Endothelial cell (in vitro differentiated cells): ENCODE data around the gene GAGE12F. TPM values are rescaled to one million over a fixed set of nuclear protein-coding genes. Genes with fewer than 3 reads are reported as not detected.

Experiments used
- DNase-seq: peaks from one replicate; pipeline ENCODE4 v3.0.0; 2021; ENCODE audit warnings: low spot score
- H3K27ac Mint-ChIP-seq: one replicate; pipeline ENCODE4 v1.8.0; 2021; ENCODE audit warnings: mixed read lengths, inconsistent platforms; ENCODE audit not compliant: unreplicated experiment
- H3K27me3 Mint-ChIP-seq: one replicate; pipeline ENCODE4 v1.8.0; 2021; ENCODE audit warnings: mild to moderate bottlenecking, moderate library complexity, mixed read lengths, inconsistent platforms; ENCODE audit not compliant: unreplicated experiment
- H3K36me3 Mint-ChIP-seq: one replicate; pipeline ENCODE4 v1.8.0; 2021; ENCODE audit warnings: mild to moderate bottlenecking, low read depth, mixed read lengths, inconsistent platforms; ENCODE audit not compliant: unreplicated experiment
- H3K4me1 Mint-ChIP-seq: one replicate; pipeline ENCODE4 v1.8.0; 2021; ENCODE audit warnings: mild to moderate bottlenecking, mixed read lengths, inconsistent platforms; ENCODE audit not compliant: unreplicated experiment
- H3K4me3 Mint-ChIP-seq: one replicate; pipeline ENCODE4 v1.8.0; 2021; ENCODE audit warnings: mild to moderate bottlenecking, mixed read lengths, inconsistent platforms; ENCODE audit not compliant: unreplicated experiment
- H3K9me3 Mint-ChIP-seq: one replicate; pipeline ENCODE4 v1.8.0; 2021; ENCODE audit warnings: mixed read lengths, inconsistent platforms; ENCODE audit not compliant: unreplicated experiment
- CTCF ChIP-seq: fragments of 200-600 bp; sonication (generic); IDR thresholded peaks from one replicate; pipeline ENCODE4 v1.5.0; 2021; ENCODE audit warnings: antibody characterized with exemption; ENCODE audit not compliant: unreplicated experiment
- total RNA-seq: library from RNA; stranded (reverse); fragmentation: NEBNext Ultra II Directional; extraction: Animal tissue kit (Norgen Biotek cat#: 25700); gene quantifications from one replicate; pipeline ENCODE4 v1.2.1, GENCODE V29; 2021; ENCODE audit not compliant: unreplicated experiment

GAGE12F gene
- total RNA-seq, 1 donor from 2014 or later, result not detected

DNA sequence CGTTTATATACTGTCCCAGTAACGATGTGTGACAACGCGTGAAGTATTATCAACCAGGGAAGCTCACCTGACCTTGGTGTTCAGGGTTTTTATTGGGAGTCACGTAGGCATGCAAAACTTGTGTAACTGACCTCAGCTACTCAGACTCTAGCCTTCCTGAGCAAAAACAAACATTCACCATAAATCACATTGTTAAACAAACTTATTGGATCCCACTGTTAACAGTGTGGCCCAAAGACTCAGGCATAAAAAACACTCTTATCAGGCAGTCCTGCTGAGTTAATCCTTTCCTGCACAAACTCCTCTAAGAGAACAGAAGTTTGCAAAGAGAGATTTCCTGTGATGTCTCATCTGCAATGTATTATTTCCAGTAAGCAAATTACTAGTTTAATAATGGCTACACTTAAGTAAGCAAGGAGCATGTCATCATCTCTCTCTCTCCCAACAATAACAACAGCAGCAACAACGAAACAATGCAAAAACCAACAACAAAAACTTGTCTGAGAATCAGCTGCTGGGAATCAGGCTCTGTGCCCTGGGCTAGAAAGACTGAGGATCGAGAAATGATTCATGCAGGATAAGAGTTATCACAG lies 50.2 kb downstream of the GAGE12F start:
- Mint-ChIP-seq H3K36me3 (no peaks in the 10 kb centered on the region), H3K9me3 (no peaks in the 10 kb centered on the region), H3K27ac (no peak overlapping the region), H3K4me3 (no peak overlapping the region), H3K4me1 (no peaks in the 10 kb centered on the region), H3K27me3 (no peaks in the 10 kb centered on the region)
- DNase-seq, result no peak
- TF ChIP-seq CTCF, result no peak

Other genes with a start within 250 kb of the GAGE12F start
- not detected for gene GAGE12J, start 238.8 kb upstream of the GAGE12F start, total RNA-seq
- not detected for gene GAGE13, start 229.3 kb upstream of the GAGE12F start, total RNA-seq
- not detected for gene GAGE12C, start 28.7 kb upstream of the GAGE12F start, total RNA-seq
- not detected for gene GAGE12D, start 19.1 kb upstream of the GAGE12F start, total RNA-seq
- not detected for gene GAGE12E, start 9.6 kb upstream of the GAGE12F start, total RNA-seq
- gene GAGE12G, start 9.6 kb downstream of the GAGE12F start, total RNA-seq, result not detected
- gene GAGE12H, start 19.1 kb downstream of the GAGE12F start, total RNA-seq, result not detected
- gene GAGE2A, start 28.7 kb downstream of the GAGE12F start, total RNA-seq, result not detected
- gene GAGE1, start 38.2 kb downstream of the GAGE12F start, total RNA-seq, result not detected
- gene PAGE1, start 135.1 kb downstream of the GAGE12F start, total RNA-seq, result not detected